ENCODE measurements around the gene OR5AL1.
"Not testable (repeated sequence)": the region's sequence is repeated elsewhere in the genome, so short reads cannot be mapped to it uniquely, and the experiment has no call there.

Gene OR5AL1

DNA sequence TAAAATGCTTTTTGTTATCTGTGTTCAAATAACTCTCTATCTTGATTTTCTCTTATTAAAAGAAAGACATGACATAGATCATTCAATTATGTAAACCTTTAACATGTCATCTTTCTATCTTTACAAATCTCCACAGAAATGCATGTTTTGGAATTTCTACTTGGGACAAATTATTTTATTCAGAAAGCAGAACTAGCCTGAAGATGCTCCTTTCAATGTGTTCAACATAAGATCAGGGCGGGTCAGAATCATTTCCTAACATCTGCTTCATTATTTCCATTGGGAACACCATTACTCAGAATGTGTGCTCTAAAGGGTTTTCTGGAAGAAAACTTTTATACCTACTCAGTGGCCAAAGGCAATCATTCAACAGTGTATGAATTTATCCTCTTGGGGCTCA is at the start of gene OR5AL1:
TSS of gene OR5AL1 (plus strand) at position 301 of the 400 bp plus-strand sequence.
- DNase-seq (ENCODE audit: low spot score) = no peak

GRCh38 chr11:56375324-56375723 is 37.2 kb upstream of the OR5AL1 start, which contains the start of gene OR8U1:
Gene OR8U1 (plus strand): TSS chr11:56375624. CDS start chr11:56375624, 0 bp downstream.
- no peak for DNase-seq (ENCODE audit: low spot score)

DNA sequence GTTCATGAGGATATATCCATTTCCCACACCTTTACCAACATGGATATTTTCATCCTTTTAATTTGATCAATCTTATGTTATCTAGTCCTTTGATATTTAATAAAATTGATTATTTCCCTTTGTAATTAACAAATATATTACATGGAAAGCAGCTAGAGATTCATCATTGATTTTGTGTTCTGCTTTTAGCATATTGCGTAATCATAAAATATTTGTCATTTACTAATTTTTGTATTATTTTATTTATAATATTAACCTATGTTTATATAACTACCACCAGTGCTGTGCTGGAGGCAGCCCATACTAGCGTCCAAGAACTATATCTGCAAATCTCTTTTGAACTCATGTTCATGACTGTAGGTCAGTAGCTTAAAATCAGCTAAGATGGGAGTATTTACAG is 32.4 kb upstream of the OR5AL1 start:
- DNase-seq (ENCODE audit: low spot score) = no peak

DNA sequence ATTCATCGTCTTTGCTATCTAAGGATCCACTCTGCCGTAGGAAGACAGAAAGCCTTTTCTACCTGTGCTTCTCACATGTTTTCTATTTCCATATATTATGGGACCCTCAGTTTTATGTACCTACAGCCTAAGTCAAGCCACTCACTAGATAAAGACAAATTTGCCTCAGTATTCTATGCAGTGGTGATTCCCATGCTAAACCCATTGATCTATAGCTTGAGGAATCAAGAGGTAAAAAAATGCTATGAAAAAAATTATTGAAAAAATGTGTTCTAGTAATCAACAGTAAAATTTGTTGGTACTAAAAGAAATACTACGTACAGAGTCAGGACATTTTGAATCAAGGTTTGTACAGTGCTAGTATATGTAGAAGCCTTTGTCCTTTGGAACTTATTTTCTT is 18.1 kb upstream of the OR5AL1 start:
- DNase-seq (ENCODE audit: low spot score) = no peak

GRCh38 chr11:56396047-56396446 is 16.4 kb upstream of the OR5AL1 start:
- DNase-seq (ENCODE audit: low spot score) = no peak

- DNase-seq (ENCODE audit: low spot score) = not testable (repeated sequence)
These were observed 10.5 kb upstream of the OR5AL1 start for GRCh38 chr11:56401858-56402461.

- DNase-seq (ENCODE audit: low spot score) = no peak
These were observed 8.1 kb upstream of the OR5AL1 start for GRCh38 chr11:56404393-56404792.

- DNase-seq (ENCODE audit: low spot score) = no peak
These were observed 1.7 kb upstream of the OR5AL1 start for GRCh38 chr11:56410801-56411200.

DNA sequence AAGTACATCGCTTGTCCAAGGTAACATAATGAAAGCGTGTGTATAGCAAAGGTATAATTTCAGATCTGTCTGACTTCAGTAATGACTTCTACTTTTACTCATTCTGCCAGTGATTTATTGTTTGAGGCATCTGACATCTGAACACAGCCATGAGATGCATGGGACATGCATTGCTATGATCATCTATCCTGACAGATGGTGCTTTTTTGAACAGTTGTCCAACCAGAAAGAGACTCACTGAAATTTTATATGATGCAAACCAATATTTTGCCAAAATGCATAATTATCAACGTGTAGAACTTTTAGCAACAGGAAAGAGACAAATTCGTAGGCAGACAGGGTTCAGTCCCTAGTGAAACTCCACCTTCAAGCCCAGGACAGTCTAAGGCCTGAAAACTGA is 41.0 kb downstream of the OR5AL1 start:
- DNase-seq (ENCODE audit: low spot score) = no peak

DNA sequence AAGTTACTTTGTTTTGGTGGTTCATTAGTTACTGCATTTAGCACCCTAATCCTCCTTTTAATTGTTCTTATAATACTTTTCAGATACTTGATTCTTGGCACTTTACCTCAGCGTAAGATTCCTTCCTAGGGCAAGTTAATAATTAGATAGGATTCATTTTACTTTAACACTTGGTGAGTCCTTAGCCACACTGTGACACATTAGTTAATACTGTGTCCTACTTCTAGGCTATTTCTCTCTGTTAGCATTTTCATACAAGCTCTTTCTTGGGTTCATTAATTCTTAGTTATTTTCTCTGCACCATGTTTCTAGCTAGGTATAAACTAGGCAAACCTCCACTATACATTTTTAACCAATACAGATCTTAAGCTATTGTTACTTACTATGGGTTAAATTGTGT is 44.6 kb downstream of the OR5AL1 start:
- DNase-seq (ENCODE audit: low spot score) = no peak

Data from Ammon's horn (tissue), 1 donor.